ENCODE results near the gene FLNC.

Gene FLNC

DNA sequence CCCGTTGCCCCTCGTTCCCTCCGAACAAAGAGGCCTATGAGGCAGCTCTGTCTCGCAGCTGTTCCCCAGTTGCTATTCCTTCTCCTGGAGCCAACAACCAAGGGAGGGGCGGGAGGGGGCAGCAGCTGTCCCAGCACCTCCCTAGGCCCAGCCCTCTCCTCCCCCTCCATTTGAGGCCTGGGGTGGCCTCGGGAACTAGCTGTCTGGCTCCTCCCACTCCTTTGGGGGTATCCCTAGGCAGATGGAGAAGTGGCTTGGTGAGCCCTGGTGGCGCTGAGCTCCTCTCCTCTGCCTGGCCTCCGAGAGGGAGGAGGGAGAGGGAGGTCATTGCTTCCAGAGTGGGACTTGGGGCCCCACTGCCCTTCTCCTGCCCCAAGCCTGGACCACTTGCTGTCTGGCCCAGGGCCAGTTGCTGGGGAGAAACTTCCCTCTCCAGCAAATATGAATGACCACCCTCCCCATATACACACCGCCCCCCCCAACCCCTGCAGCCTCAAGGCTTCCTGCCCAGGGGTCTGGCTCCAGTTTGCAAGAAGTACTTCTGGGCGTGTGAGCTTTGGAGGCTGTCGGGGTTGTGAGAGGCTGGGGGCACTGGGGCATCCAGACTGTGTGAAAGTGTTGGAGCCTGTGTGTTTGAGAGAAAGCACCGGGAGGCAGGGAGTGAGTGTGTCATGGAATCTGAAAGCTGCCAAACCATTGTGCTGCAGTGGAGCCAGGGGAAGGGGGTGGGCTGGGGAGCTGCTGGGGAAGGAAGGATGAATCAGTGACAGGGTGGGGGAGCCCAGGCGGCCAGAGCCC, 3.1 kb downstream of the FLNC start:
- peak; percentile 62 for DNase-seq
- Histone ChIP-seq H3K9me3 (no peaks in the 10 kb centered on the region), H3K4me1 (peaks cover 16% of the 10 kb centered on the region), H3K36me3 (peaks cover 10% of the 10 kb centered on the region; the same call in 1 of the 2 replicates), H3K27me3 (no peaks in the 10 kb centered on the region), H3K4me3 (ENCODE audit: low read depth, low read length) (peak overlapping the region; percentile 88)
- TF ChIP-seq, protein P1, sequence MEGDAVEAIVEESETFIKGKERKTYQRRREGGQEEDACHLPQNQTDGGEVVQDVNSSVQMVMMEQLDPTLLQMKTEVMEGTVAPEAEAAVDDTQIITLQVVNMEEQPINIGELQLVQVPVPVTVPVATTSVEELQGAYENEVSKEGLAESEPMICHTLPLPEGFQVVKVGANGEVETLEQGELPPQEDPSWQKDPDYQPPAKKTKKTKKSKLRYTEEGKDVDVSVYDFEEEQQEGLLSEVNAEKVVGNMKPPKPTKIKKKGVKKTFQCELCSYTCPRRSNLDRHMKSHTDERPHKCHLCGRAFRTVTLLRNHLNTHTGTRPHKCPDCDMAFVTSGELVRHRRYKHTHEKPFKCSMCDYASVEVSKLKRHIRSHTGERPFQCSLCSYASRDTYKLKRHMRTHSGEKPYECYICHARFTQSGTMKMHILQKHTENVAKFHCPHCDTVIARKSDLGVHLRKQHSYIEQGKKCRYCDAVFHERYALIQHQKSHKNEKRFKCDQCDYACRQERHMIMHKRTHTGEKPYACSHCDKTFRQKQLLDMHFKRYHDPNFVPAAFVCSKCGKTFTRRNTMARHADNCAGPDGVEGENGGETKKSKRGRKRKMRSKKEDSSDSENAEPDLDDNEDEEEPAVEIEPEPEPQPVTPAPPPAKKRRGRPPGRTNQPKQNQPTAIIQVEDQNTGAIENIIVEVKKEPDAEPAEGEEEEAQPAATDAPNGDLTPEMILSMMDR (IDR thresholded peaks at IDR 0.05; ENCODE audit: low read depth, low read length): no peak

DNA sequence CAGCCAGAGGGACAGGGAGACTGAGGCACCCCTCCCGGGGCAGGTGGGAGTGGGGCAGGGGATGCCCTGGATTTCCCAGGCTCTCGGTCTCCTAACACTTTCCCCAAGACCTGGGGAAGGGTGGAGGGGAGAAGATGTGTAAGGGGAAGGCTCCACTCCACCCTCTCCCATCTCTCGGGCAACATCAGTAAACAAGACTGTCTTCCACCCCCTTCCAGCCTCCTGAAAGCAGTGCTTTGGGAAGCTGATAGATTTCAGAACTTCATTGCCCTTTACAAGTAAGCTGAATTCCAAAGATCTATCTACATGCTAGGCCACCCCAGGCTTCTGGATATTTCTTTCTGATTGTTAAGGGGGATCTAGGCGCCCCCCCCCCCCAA, 3.7 kb downstream of the FLNC start:
- no peaks in the 10 kb centered on the region for H3K9me3 ChIP-seq
- no peak overlapping the region for H3K4me3 ChIP-seq (ENCODE audit: low read depth, low read length)
- TF ChIP-seq, protein P1 (IDR thresholded peaks at IDR 0.05; ENCODE audit: low read depth, low read length): no peak
- peaks cover 12% of the 10 kb centered on the region; the same call in 1 of the 2 replicates for H3K36me3 ChIP-seq
- H3K4me1 ChIP-seq: peaks cover 16% of the 10 kb centered on the region
- H3K27me3 ChIP-seq: no peaks in the 10 kb centered on the region
- no peak for DNase-seq

DNA sequence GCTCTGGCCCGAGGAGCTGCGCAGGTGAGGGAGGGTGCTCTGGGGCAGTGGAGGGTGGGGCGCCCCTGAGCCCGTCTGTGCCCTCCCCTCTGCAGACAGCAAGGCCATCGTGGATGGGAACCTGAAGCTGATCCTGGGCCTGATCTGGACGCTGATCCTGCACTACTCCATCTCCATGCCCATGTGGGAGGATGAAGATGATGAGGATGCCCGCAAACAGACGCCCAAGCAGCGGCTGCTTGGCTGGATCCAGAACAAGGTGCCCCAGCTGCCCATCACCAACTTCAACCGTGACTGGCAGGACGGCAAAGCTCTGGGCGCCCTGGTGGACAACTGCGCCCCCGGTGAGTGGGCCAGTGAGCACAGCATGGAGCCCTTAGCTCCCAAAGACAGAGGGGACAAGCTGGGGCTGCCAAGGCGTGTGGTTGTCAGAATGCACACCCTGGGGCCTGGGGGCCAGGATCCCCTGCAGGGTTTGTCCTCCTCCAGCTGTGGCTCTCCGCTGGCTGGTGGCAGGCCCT, 5.1 kb downstream of the FLNC start:
- no peak overlapping the region for H3K4me3 ChIP-seq (ENCODE audit: low read depth, low read length)
- H3K4me1 ChIP-seq: peaks cover 10% of the 10 kb centered on the region
- no peak for DNase-seq
- TF ChIP-seq, protein P1 (IDR thresholded peaks at IDR 0.05; ENCODE audit: low read depth, low read length): no peak
- H3K27me3 ChIP-seq: no peaks in the 10 kb centered on the region
- no peaks in the 10 kb centered on the region for H3K9me3 ChIP-seq
- peaks cover 17% of the 10 kb centered on the region; the same call in 1 of the 2 replicates for H3K36me3 ChIP-seq

DNA sequence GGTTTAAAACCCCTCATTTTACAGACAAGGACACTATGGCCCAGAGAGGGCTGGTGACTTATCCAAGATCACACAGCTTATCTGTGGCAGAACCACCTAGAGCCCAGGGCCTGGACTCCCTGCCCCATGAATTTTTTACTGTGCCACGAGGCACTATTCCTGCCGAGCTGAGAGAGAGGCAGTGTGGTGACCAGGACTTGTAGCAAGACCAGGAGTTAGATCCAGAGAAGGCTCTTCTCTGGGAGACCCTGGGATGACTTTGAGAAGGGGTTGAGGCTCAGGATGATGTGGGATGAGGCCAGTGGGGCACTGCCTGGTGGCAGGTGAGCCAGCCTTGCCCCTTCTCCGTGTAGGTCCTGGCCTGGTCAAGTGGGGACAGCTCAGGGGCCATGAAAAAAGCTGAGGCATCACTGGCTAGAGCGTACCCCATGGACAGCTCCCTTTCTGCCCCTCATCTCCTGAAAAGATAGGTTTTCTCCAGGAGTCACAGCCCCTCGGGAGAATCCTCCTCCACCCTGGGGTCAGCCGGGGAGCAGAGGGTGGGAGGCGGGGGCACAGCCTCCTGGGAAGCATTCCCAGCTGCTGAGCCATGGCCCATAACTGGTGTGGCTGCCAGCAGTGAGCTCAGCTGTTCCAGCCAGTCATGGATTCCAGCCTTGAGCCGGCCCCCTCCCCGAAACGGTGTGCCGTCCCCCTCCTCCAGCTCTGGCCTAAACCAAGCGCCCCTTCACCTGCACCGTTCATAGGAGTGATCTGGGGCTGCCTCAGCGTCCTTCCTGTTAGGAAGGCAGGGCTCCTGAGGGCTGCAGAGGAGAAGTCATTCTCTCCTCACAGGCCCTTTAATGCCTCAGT, 5.8 kb downstream of the FLNC start:
- Histone ChIP-seq H3K36me3 (peaks cover 17% of the 10 kb centered on the region; the same call in 1 of the 2 replicates), H3K27me3 (no peaks in the 10 kb centered on the region), H3K9me3 (no peaks in the 10 kb centered on the region), H3K4me1 (peaks cover 10% of the 10 kb centered on the region), H3K4me3 (ENCODE audit: low read depth, low read length) (no peak overlapping the region)
- TF ChIP-seq, protein P1 (IDR thresholded peaks at IDR 0.05; ENCODE audit: low read depth, low read length): no peak
- DNase-seq: no peak

DNA sequence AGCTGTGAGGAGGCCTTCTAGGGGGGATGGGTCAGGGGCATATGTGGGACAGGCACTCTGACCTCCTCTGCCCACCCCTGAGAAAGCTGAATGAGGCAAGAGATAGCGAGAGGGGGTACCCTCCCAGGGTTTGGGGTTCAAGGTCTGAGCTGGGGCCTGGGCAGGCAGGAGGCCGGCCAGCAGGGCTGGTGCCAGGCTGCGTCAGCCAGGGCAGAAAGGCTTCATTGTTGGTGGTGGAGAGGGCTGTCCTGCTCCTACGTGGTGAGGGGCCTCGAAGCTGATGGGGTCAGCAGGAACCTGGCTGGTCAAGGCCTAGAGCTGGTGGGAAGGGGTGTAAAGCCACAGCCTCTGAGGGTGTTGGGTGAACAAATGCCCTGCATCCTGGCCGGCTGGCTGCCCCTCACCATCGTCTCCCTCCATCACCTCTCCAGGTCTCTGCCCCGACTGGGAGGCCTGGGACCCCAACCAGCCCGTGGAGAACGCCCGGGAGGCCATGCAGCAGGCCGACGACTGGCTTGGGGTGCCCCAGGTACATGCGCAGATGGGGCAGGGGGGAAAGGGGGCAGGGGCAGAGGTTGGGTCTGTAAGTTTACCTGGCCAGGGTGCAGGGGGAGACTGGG, 6.6 kb downstream of the FLNC start:
- Histone ChIP-seq H3K36me3 (peaks cover 24% of the 10 kb centered on the region), H3K4me3 (ENCODE audit: low read depth, low read length) (no peak overlapping the region), H3K27me3 (no peaks in the 10 kb centered on the region), H3K4me1 (peaks cover 16% of the 10 kb centered on the region), H3K9me3 (no peaks in the 10 kb centered on the region)
- TF ChIP-seq, protein P1 (IDR thresholded peaks at IDR 0.05; ENCODE audit: low read depth, low read length): no peak
- no peak for DNase-seq
